Muscle layer of duodenum (tissue), 2 donors: Measurements from ENCODE around the gene YDJC.
"Not testable (repeated sequence)": the region's sequence is repeated elsewhere in the genome, so short reads cannot be mapped to it uniquely, and the experiment has no call there.

Experiments used
- H3K27ac ChIP-seq: one replicate; pipeline ENCODE4 v1.7.0; 2013; ENCODE audit warnings: mild to moderate bottlenecking, low read length
- H3K27me3 ChIP-seq: one replicate; pipeline ENCODE4 v1.7.0; 2013; ENCODE audit warnings: low read depth, mild to moderate bottlenecking, control low read depth, low read length
- H3K36me3 ChIP-seq, 2 donors: one replicate each; pipeline ENCODE4 v1.7.0; 2013; ENCODE audit warnings: low read length in 2 of 2, control low read depth in 1 of 2, mild to moderate bottlenecking in 1 of 2; ENCODE audit not compliant: insufficient read depth in 2 of 2, control insufficient read depth in 1 of 2
- H3K4me1 ChIP-seq, 2 donors: one replicate each; pipeline ENCODE4 v1.7.0; 2013; ENCODE audit warnings: low read length in 2 of 2, mild to moderate bottlenecking in 2 of 2, control low read depth in 1 of 2, moderate library complexity in 1 of 2; ENCODE audit not compliant: insufficient read depth in 2 of 2, control insufficient read depth in 1 of 2
- H3K4me3 ChIP-seq, 2 donors: one replicate each; pipeline ENCODE4 v1.7.0; 2013; ENCODE audit warnings: low read length in 2 of 2, low read depth in 1 of 2, mild to moderate bottlenecking in 1 of 2
- H3K9me3 ChIP-seq, 2 donors: one replicate each; pipeline ENCODE4 v1.7.0; 2013; ENCODE audit warnings: low read length in 2 of 2, control low read depth in 1 of 2, mild to moderate bottlenecking in 1 of 2; ENCODE audit not compliant: control insufficient read depth in 1 of 2
- donor health status: healthy.

YDJC gene

GRCh38 chr22:21650280-21650679 lies 20.5 kb upstream of the YDJC start:
- no peak overlapping the region for H3K27ac ChIP-seq
- no peaks in the 10 kb centered on the region for H3K36me3 ChIP-seq
- no peaks in the 10 kb centered on the region for H3K9me3 ChIP-seq

GRCh38 chr22:21646608-21647590 lies 17.1 kb upstream of the YDJC start:
- Histone ChIP-seq H3K9me3 (no peaks in the 10 kb centered on the region), H3K36me3 (no peaks in the 10 kb centered on the region), H3K27ac (no peak overlapping the region), H3K4me1 (peaks cover 6 to 25% of the 10 kb centered on the region in 2 donors), H3K4me3 (no peak overlapping the region), H3K27me3 (no peaks in the 10 kb centered on the region)

More at GRCh38 chr22:21650280-21650679, 20.5 kb upstream of the YDJC start:
- H3K4me1 ChIP-seq: peaks cover 6 to 22% of the 10 kb centered on the region in 2 donors
- no peak overlapping the region for H3K4me3 ChIP-seq
- no peaks in the 10 kb centered on the region for H3K27me3 ChIP-seq

- H3K27ac ChIP-seq, H3K27me3 ChIP-seq, H3K4me3 ChIP-seq, H3K36me3 ChIP-seq, H3K9me3 ChIP-seq: not testable (repeated sequence)
- peaks cover 0 to 24% of the 10 kb centered on the region in 2 donors for H3K4me1 ChIP-seq
Measured at GRCh38 chr22:21645513-21645912, 15.7 kb upstream of the YDJC start.

GRCh38 chr22:21643533-21644357 lies 13.9 kb upstream of the YDJC start:
- Histone ChIP-seq H3K27ac (no peak overlapping the region), H3K4me3 (peak overlapping the region in 1 of 2 donors; percentile 61), H3K4me1 (peaks cover 0 to 24% of the 10 kb centered on the region in 2 donors)

GRCh38 chr22:21642584-21643448 lies 13.0 kb upstream of the YDJC start:
- Histone ChIP-seq H3K4me3 (peak overlapping the region; percentile 61 to 92), H3K27me3 (no peaks in the 10 kb centered on the region), H3K36me3 (no peaks in the 10 kb centered on the region), H3K9me3 (no peaks in the 10 kb centered on the region), H3K4me1 (peaks cover 0 to 24% of the 10 kb centered on the region in 2 donors), H3K27ac (no peak overlapping the region)

More at GRCh38 chr22:21643533-21644357, 13.9 kb upstream of the YDJC start:
- Histone ChIP-seq H3K27me3 (no peaks in the 10 kb centered on the region), H3K9me3 (no peaks in the 10 kb centered on the region), H3K36me3 (no peaks in the 10 kb centered on the region)

- Histone ChIP-seq H3K27ac (peak within 1 kb of the TSS; percentile 2), H3K27me3 (no peaks in the 10 kb centered on the region), H3K9me3 (no peaks in the 10 kb centered on the region), H3K4me3 (peak within 1 kb of the TSS; percentile 66 to 92), H3K4me1 (peaks cover 0 to 24% of the 10 kb centered on the region in 2 donors), H3K36me3 (no peaks in the 10 kb centered on the region)
Measured at GRCh38 chr22:21641789-21642583, 12.2 kb upstream of the YDJC start, which contains the start of gene SDF2L1. Gene SDF2L1 (plus strand): TSS chr22:21642302. CDS start chr22:21642337, 35 bp downstream.

GRCh38 chr22:21641417-21641788 lies 11.6 kb upstream of the YDJC start:
- Histone ChIP-seq H3K9me3 (no peaks in the 10 kb centered on the region), H3K4me1 (peaks cover 0 to 18% of the 10 kb centered on the region in 2 donors), H3K27me3 (no peaks in the 10 kb centered on the region), H3K4me3 (peak overlapping the region; percentile 66 to 92), H3K27ac (peak overlapping the region; percentile 2), H3K36me3 (no peaks in the 10 kb centered on the region)

GRCh38 chr22:21640810-21641209 lies 11.0 kb upstream of the YDJC start:
- no peaks in the 10 kb centered on the region for H3K36me3 ChIP-seq
- H3K4me3 ChIP-seq: no peak overlapping the region
- no peaks in the 10 kb centered on the region for H3K27me3 ChIP-seq
- H3K4me1 ChIP-seq: peaks cover 0 to 17% of the 10 kb centered on the region in 2 donors
- H3K27ac ChIP-seq: no peak overlapping the region
- H3K9me3 ChIP-seq: no peaks in the 10 kb centered on the region

GRCh38 chr22:21639359-21639758 lies 9.5 kb upstream of the YDJC start:
- no peak overlapping the region for H3K27ac ChIP-seq
- H3K27me3 ChIP-seq: no peaks in the 10 kb centered on the region
- no peaks in the 10 kb centered on the region for H3K9me3 ChIP-seq
- no peaks in the 10 kb centered on the region for H3K36me3 ChIP-seq
- peaks cover 0 to 17% of the 10 kb centered on the region in 2 donors for H3K4me1 ChIP-seq
- no peak overlapping the region for H3K4me3 ChIP-seq

- not testable (repeated sequence) for H3K36me3 ChIP-seq, H3K4me3 ChIP-seq, H3K27ac ChIP-seq, H3K4me1 ChIP-seq, H3K9me3 ChIP-seq, H3K27me3 ChIP-seq
Measured at GRCh38 chr22:21637450-21637849, 7.6 kb upstream of the YDJC start.
